ENCODE results near the gene OST4.

- no peak for TF ChIP-seq ZNF274 (IDR thresholded peaks at IDR 0.05; ENCODE audit: low read depth, low read length)
- no peak for TF ChIP-seq YY1 (IDR thresholded peaks at IDR 0.05; ENCODE audit: insufficient read depth, insufficient read length)
Observed at GRCh38 chr2:27074738-27075565, 3.5 kb upstream of the OST4 start.
